Activated naive CD8-positive, alpha-beta T cell treated with anti-CD3 and anti-CD28 coated beads, Interleukin-2, amount 10 ng/mL, durations not matched to agents 7 days and 5 days (primary cell): ENCODE measurements around the gene ZEB1. TPM values are rescaled to one million over a fixed set of nuclear protein-coding genes. Genes with fewer than 3 reads are reported as not detected.
A peak's percentile ranks its signal among the peaks of the same experiment; 100 is the strongest.
"Not testable (repeated sequence)": the region's sequence is repeated elsewhere in the genome, so short reads cannot be mapped to it uniquely, and the experiment has no call there.

Experiments used
- ATAC-seq: fragments of 150-1000 bp; cut with Tn5 transposase; one replicate; pipeline ENCODE4 v1.10.0; 2021; ENCODE audit warnings: low read depth, moderate library complexity
- POLR2A ChIA-PET: fragments of 350-600 bp; sonication (Branson Sonifier 250); formaldehyde crosslinking; loops from one replicate; lab custom pipeline; 2021; ENCODE audit warnings: antibody characterized with exemption; lab: Charles Lee
- DNase-seq: peaks from one replicate; pipeline ENCODE4 v3.0.0; 2021
- H3K27ac Mint-ChIP-seq: one replicate; pipeline ENCODE4 v1.8.0; 2022; ENCODE audit warnings: mild to moderate bottlenecking, mixed read lengths
- H3K27me3 Mint-ChIP-seq: one replicate; pipeline ENCODE4 v1.8.0; 2022; ENCODE audit warnings: mild to moderate bottlenecking, moderate library complexity, mixed read lengths
- H3K36me3 Mint-ChIP-seq: one replicate; pipeline ENCODE4 v1.8.0; 2021; ENCODE audit warnings: mild to moderate bottlenecking, mixed read lengths
- H3K4me1 Mint-ChIP-seq: one replicate; pipeline ENCODE4 v1.8.0; 2021; ENCODE audit warnings: mixed read lengths
- H3K4me3 Mint-ChIP-seq: one replicate; pipeline ENCODE4 v1.8.0; 2022; ENCODE audit warnings: mild to moderate bottlenecking, moderate library complexity, mixed read lengths
- H3K9me3 Mint-ChIP-seq: one replicate; pipeline ENCODE4 v1.8.0; 2021; ENCODE audit warnings: mixed read lengths
- total RNA-seq, 2 experiments: library from RNA; stranded (reverse); gene quantifications; one replicate each; pipeline ENCODE4 v1.2.3, GENCODE V29; 2021

ZEB1 gene
- total RNA-seq, 2 experiments from 2014 or later: 40.2 to 42.6 TPM

GRCh38 chr10:31396376-31396775, 77.4 kb downstream of the ZEB1 start:
- H3K4me3 Mint-ChIP-seq: no peak overlapping the region
- H3K27me3 Mint-ChIP-seq: no peaks in the 10 kb centered on the region
- no peaks in the 10 kb centered on the region for H3K9me3 Mint-ChIP-seq
- POLR2A ChIA-PET: no interaction called here
- no peak for ATAC-seq
- peaks cover 24% of the 10 kb centered on the region for H3K36me3 Mint-ChIP-seq
- H3K4me1 Mint-ChIP-seq: peaks cover 16% of the 10 kb centered on the region
- DNase-seq: no peak
- no peak overlapping the region for H3K27ac Mint-ChIP-seq

DNA sequence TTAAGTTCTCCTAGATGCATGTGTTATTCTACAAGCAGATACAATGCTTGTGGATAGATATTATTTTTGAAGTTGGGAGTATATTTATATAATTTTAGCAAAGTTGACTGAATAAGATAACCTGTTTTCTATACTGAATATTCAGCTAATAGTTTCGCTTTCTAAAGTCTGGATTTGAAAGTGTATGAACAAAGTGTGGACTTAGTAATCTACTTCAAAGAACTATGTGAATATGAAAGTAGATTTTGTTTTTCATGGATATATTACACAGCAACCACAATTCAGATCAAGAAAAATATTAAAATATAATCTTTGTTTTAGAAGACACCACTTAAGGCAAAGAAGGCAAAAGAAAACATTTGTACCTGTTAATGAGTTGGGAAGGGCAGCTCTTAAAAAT, 78.8 kb downstream of the ZEB1 start:
- DNase-seq (no peak), ATAC-seq (no peak)
- POLR2A ChIA-PET: no interaction called here
- Mint-ChIP-seq H3K27ac (no peak overlapping the region), H3K9me3 (no peaks in the 10 kb centered on the region), H3K4me1 (peaks cover 19% of the 10 kb centered on the region), H3K4me3 (no peak overlapping the region), H3K27me3 (no peaks in the 10 kb centered on the region), H3K36me3 (peaks cover 21% of the 10 kb centered on the region)

- Mint-ChIP-seq H3K4me1 (peaks cover 17% of the 10 kb centered on the region), H3K4me3 (no peak overlapping the region), H3K36me3 (peaks cover 21% of the 10 kb centered on the region), H3K9me3 (no peaks in the 10 kb centered on the region), H3K27me3 (no peaks in the 10 kb centered on the region), H3K27ac (no peak overlapping the region)
- DNase-seq: no peak
- POLR2A ChIA-PET: no interaction called here
- ATAC-seq: no peak
Observed at GRCh38 chr10:31399171-31399570, 80.2 kb downstream of the ZEB1 start.

- POLR2A ChIA-PET: no interaction called here
- Mint-ChIP-seq H3K4me3 (no peak overlapping the region), H3K4me1 (peaks cover 18% of the 10 kb centered on the region), H3K36me3 (peaks cover 23% of the 10 kb centered on the region), H3K27ac (no peak overlapping the region), H3K27me3 (no peaks in the 10 kb centered on the region), H3K9me3 (no peaks in the 10 kb centered on the region)
- ATAC-seq (no peak), DNase-seq (no peak)
Observed at GRCh38 chr10:31399631-31400030, 80.6 kb downstream of the ZEB1 start.

DNA sequence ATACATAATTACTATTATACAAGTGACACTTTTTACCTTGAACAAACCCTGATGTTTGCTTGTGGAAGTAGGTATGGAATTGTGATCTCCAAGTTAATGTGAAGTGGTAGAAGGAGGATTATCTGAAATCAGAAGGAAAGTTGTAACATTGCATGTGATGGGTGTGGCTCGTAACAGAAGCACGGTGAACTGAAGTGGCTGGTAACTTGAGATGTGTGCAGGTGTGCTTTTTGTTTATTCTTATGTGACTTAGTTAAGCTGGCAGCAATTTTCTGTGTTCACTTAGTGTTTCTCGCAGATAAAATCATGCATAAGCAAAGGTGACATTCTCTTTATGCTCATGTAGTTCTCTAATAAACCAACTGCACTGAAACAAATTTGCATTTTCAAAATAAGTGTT, 82.3 kb downstream of the ZEB1 start:
- peaks cover 15% of the 10 kb centered on the region for H3K4me1 Mint-ChIP-seq
- DNase-seq (no peak), ATAC-seq (no peak)
- H3K27ac Mint-ChIP-seq: no peak overlapping the region
- POLR2A ChIA-PET: no interaction called here
- no peak overlapping the region for H3K4me3 Mint-ChIP-seq
- peaks cover 25% of the 10 kb centered on the region for H3K36me3 Mint-ChIP-seq
- H3K9me3 Mint-ChIP-seq: no peaks in the 10 kb centered on the region
- H3K27me3 Mint-ChIP-seq: no peaks in the 10 kb centered on the region

DNA sequence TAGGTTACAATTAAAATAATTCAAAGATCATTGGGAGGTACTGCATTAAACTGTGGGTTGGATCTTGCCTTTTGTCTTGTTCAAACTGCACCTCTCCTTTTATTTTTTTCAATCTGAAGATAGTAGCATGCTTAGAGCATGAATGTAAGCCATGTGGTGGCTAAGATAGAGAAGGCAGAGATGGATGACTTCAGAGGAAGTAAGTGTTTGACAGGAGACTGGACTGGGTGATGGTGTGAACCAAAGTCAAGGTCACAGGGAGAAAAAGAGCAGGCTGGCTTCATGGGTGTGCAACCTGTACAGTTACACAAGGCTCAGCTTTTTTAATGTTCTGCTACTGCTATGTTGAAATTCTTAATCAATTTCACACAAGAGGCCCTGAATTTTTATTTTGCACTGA, 85.6 kb downstream of the ZEB1 start:
- ATAC-seq (peak; percentile 52), DNase-seq (no peak)
- Mint-ChIP-seq H3K27ac (no peak overlapping the region), H3K9me3 (peaks cover 3% of the 10 kb centered on the region), H3K4me3 (no peak overlapping the region), H3K27me3 (no peaks in the 10 kb centered on the region), H3K36me3 (peaks cover 26% of the 10 kb centered on the region), H3K4me1 (peaks cover 12% of the 10 kb centered on the region)
- POLR2A ChIA-PET: no interaction called here

DNA sequence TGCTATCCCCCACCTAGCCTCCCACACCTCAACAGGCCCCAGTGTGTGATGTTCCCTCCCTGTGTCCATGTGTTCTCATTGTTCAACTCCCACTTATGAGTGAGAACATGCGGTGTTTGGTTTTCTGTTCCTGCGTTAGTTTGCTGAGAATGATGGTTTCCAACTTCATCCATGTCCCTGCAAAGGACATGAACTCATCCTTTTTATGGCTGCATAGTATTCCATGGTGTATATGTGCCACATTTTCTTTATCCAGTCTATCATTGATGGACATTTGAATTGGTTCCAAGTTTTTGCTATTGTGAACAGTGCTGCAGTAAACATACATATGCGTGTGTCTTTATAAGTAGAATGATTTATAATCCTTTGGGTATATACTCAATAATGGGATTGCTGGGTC, 86.8 kb downstream of the ZEB1 start:
- ATAC-seq, H3K4me3 Mint-ChIP-seq, DNase-seq, H3K9me3 Mint-ChIP-seq, H3K27me3 Mint-ChIP-seq, POLR2A ChIA-PET, H3K27ac Mint-ChIP-seq: not testable (repeated sequence)
- peaks cover 10% of the 10 kb centered on the region for H3K4me1 Mint-ChIP-seq
- peaks cover 31% of the 10 kb centered on the region for H3K36me3 Mint-ChIP-seq

DNA sequence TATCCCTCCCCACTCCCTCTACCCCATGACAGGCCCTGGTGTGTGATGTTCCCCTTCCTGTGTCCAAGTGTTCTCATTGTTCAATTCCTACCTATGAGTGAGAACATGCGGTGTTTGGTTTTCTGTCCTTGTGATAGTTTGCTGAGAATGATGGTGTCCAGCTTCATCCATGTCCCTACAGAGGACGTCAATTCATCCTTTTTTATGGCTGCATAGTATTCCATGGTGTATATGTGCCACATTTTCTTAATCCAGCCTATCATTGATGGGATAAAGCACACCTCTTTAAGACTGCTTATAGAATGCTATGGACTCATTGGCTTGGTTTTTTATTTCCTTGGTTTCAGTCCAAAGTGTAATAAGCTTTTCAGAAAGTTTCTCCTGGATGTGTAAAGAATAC, 93.4 kb downstream of the ZEB1 start:
- H3K27me3 Mint-ChIP-seq, H3K9me3 Mint-ChIP-seq, H3K4me1 Mint-ChIP-seq, H3K4me3 Mint-ChIP-seq, ATAC-seq, H3K27ac Mint-ChIP-seq, POLR2A ChIA-PET, DNase-seq: not testable (repeated sequence)
- peaks cover 29% of the 10 kb centered on the region for H3K36me3 Mint-ChIP-seq

DNA sequence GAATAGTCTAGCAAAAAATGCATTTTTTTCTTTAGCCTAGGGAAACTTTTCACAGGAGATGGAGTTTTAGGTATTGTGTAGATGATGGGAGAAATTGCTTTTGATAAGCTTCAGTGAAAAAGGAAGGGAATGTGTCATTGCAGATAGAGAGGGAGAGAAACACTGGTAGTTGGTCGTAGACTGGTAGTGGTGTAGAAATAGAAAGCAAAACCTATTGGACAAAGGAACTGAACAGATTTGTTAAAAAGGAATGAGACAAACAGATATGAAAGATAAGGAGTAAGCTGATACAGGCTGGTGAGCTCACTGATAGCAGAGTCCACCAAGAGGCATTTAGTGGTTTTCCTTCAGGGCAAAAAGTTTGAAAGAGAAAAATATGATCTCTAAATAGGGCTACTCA, 94.3 kb downstream of the ZEB1 start:
- H3K27ac Mint-ChIP-seq: no peak overlapping the region
- no peak for ATAC-seq
- no peak for DNase-seq
- H3K27me3 Mint-ChIP-seq: no peaks in the 10 kb centered on the region
- POLR2A ChIA-PET: no interaction called here
- peaks cover 4% of the 10 kb centered on the region for H3K9me3 Mint-ChIP-seq
- H3K4me3 Mint-ChIP-seq: no peak overlapping the region
- H3K36me3 Mint-ChIP-seq: peaks cover 36% of the 10 kb centered on the region
- H3K4me1 Mint-ChIP-seq: peaks cover 8% of the 10 kb centered on the region

GRCh38 chr10:31418481-31418880, 99.5 kb downstream of the ZEB1 start:
- DNase-seq: no peak
- POLR2A ChIA-PET: no interaction called here
- Mint-ChIP-seq H3K9me3 (peaks cover 8% of the 10 kb centered on the region), H3K4me1 (peaks cover 18% of the 10 kb centered on the region), H3K27ac (no peak overlapping the region), H3K4me3 (no peak overlapping the region), H3K27me3 (no peaks in the 10 kb centered on the region), H3K36me3 (peaks cover 39% of the 10 kb centered on the region)
- no peak for ATAC-seq

DNA sequence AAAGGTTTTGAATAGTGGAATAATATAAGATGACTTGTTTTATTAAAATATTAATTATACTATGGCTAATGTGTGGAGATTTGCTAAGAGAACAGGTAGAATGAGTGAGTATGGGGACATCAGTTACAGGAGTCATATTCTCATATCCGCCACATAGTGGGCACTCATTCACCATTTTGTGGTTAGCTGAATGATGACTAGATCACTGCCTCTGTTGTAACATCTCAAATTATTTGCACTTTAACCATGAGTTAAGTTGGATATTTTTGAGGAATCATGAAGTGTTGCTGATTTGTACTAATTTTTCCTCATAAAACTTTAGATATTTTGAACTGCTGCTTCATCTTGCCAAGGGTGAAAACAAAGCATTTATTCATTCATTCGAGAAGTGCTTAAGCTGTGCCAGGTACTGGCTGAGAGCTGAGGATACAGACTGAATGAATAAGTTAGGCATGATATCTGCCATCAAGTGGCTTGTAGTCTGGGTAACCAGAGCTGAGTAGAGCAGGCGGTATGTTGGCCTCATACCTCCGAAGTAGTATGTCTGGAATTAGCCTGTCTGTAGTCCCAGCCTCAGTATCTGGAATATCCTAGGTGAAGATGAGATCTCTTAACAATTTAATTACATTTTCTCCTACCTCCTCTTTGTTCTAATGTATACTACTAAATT, 100.5 kb downstream of the ZEB1 start:
- H3K9me3 Mint-ChIP-seq: peaks cover 8% of the 10 kb centered on the region
- peaks cover 17% of the 10 kb centered on the region for H3K4me1 Mint-ChIP-seq
- DNase-seq: no peak
- POLR2A ChIA-PET: no interaction called here
- no peak overlapping the region for H3K4me3 Mint-ChIP-seq
- H3K27ac Mint-ChIP-seq: no peak overlapping the region
- ATAC-seq: no peak
- H3K36me3 Mint-ChIP-seq: peaks cover 39% of the 10 kb centered on the region
- no peaks in the 10 kb centered on the region for H3K27me3 Mint-ChIP-seq

GRCh38 chr10:31421322-31421721, 102.3 kb downstream of the ZEB1 start:
- POLR2A ChIA-PET: no interaction called here
- Mint-ChIP-seq H3K4me1 (peaks cover 17% of the 10 kb centered on the region), H3K9me3 (peaks cover 8% of the 10 kb centered on the region), H3K36me3 (peaks cover 40% of the 10 kb centered on the region), H3K27ac (no peak overlapping the region), H3K4me3 (no peak overlapping the region), H3K27me3 (no peaks in the 10 kb centered on the region)
- DNase-seq (no peak), ATAC-seq (no peak)

DNA sequence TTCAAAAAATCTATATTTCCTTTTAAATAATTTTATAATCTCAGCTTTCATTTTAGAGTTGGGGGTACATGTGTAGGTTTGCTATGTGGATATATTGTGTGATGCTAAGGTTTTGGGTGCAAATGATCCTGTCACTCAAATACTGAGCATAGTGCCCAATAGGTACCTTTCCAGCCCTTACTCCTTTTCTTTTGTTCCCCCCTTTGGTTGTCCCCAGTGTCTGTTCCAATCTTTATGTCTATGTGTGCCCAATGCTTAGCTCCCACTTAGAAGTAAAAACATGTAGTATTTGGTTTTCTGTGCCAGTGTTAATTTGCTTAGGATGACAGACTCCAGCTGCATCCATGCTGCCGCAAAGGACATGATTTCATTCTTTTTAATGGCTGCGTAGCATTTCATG, 103.6 kb downstream of the ZEB1 start:
- no peak for DNase-seq
- Mint-ChIP-seq H3K27me3 (no peaks in the 10 kb centered on the region), H3K9me3 (peaks cover 10% of the 10 kb centered on the region), H3K36me3 (peaks cover 39% of the 10 kb centered on the region), H3K27ac (no peak overlapping the region), H3K4me1 (peaks cover 13% of the 10 kb centered on the region), H3K4me3 (no peak overlapping the region)
- POLR2A ChIA-PET: no interaction called here
- no peak for ATAC-seq

GRCh38 chr10:31424473-31424872, 105.5 kb downstream of the ZEB1 start:
- no peak overlapping the region for H3K4me3 Mint-ChIP-seq
- peaks cover 16% of the 10 kb centered on the region for H3K9me3 Mint-ChIP-seq
- peaks cover 7% of the 10 kb centered on the region for H3K4me1 Mint-ChIP-seq
- peaks cover 43% of the 10 kb centered on the region for H3K36me3 Mint-ChIP-seq
- H3K27ac Mint-ChIP-seq: no peak overlapping the region
- ATAC-seq (no peak), DNase-seq (no peak)
- POLR2A ChIA-PET: no interaction called here
- no peaks in the 10 kb centered on the region for H3K27me3 Mint-ChIP-seq
